GM10266 (cell line): ENCODE data around the gene PPP2R3B.
"Not testable (repeated sequence)": the region's sequence is repeated elsewhere in the genome, so short reads cannot be mapped to it uniquely, and the experiment has no call there.

Experiments
- DNase-seq: peaks from one replicate; pipeline ENCODE4 v3.0.0; 2012; ENCODE audit errors: extremely low spot score
- TF ChIP-seq, protein P1 (sequence below): IDR thresholded peaks from 2 replicates; pipeline ENCODE4 v1.5.1; 2012; ENCODE audit warnings: mild to moderate bottlenecking, low read depth; ENCODE audit not compliant: control insufficient read depth, insufficient read depth; ENCODE audit errors: missing control alignments

The PPP2R3B gene

DNA sequence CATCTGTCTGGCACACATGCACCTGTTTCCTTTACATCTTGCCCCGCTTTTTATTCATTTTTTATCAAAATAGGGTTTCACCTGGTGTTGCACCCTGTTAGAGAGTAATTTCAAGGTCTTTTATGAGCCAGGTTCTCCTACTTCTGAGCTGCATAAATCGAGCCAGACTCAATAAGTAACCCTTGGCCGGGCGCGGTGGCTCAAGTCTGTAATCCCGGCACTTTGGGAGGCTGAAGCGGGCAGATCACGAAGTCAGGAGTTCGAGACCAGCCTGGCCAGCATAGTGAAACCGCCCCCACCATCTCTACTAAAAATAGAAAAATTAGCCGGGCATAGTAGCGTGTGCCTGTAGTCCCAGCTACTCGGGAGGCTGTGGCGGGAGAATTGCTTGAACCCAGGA lies 1.0 kb upstream of the PPP2R3B start:
- DNase-seq = no peak

DNA sequence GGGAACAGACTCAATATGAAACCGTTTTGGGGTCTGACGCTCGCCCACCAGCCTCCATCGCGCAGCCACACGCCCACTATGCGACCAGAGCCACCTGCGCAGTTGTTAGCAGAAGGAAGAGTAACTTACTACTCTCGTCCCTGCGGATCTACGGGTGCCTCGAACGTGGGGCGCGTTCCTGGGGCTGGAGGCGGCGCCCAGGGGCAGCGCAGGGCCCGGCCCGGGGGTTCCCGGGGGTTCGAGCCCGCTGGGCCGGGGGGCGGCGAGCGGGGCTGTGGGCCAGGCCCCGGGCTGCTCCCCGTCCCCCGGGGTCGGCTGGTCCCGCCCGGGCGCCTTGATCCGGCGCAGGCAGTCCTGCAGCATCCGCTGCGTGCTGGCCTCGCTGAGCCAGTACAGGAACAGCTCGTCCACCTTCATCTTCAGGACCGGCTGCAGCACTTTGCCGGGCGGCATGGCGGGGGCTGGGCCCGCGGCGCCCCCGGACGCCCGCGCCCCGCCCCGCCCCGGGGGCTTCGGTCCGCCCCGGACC lies 404 bp downstream of the PPP2R3B start:
- TF ChIP-seq, protein P1, sequence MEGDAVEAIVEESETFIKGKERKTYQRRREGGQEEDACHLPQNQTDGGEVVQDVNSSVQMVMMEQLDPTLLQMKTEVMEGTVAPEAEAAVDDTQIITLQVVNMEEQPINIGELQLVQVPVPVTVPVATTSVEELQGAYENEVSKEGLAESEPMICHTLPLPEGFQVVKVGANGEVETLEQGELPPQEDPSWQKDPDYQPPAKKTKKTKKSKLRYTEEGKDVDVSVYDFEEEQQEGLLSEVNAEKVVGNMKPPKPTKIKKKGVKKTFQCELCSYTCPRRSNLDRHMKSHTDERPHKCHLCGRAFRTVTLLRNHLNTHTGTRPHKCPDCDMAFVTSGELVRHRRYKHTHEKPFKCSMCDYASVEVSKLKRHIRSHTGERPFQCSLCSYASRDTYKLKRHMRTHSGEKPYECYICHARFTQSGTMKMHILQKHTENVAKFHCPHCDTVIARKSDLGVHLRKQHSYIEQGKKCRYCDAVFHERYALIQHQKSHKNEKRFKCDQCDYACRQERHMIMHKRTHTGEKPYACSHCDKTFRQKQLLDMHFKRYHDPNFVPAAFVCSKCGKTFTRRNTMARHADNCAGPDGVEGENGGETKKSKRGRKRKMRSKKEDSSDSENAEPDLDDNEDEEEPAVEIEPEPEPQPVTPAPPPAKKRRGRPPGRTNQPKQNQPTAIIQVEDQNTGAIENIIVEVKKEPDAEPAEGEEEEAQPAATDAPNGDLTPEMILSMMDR = no peak
- DNase-seq = no peak

More for the DNA sequence above, 1.0 kb upstream of the PPP2R3B start:
- TF ChIP-seq, protein P1 = no peak

DNA sequence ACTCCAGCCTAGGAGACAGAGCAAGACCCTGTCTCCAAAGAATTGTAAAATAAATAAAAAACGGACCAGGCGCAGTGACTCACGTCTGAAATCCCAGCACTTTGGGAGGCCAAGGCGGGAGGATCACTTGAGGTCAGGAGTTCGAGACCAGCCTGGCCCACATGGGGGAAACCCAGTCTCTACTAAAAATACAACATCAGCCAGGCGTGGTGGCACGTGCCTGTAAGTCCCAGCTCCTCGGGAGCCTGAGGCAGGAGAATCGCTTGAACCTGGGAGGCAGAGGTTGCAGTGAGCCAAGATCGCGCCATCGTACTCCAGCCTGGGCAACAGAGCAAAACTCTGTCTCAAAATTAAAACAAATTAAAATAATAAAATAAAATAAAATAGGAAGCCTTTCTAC lies 971 bp downstream of the PPP2R3B start:
- not testable (repeated sequence) for DNase-seq

DNA sequence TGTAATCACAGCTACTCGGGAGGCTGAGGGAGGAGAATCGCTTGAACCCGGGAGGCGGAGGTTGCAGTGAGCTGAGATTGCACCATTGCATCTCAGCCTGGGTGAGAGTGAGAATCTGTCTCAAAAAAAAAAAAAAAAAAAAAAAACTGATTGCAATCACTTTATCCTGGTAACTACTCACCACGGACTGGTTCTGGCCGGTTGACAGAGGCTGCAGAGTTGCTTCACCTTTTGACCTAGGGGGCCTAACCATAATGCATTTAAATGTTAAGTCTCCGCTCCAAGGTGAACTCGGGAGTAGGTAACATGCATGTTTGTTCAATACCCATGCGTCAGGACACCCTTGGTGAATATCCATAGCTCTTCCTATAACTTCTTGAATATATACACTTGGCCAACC lies 1.8 kb downstream of the PPP2R3B start:
- TF ChIP-seq, protein P1 = no peak
- DNase-seq = no peak

DNA sequence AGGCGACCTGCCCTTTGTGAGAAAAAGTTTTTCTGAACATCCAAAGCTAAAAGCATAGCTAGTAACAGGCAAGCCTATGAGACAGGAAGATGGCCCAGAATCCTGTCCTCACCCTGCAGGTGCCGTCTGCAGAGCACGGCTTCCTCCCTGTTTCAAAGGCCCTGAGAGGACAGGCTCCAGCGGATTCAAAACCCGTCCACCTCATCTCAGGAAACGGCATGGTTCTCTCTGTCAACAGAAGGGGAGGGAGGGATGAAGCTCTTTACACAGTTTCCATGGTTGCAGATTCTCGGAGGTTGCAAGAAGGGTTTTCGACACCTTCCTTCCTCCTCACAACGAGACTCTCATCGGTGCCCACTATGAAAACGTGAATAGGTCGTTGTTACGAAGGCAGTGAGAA lies 8.3 kb downstream of the PPP2R3B start:
- DNase-seq = no peak
- TF ChIP-seq, protein P1 = no peak

DNA sequence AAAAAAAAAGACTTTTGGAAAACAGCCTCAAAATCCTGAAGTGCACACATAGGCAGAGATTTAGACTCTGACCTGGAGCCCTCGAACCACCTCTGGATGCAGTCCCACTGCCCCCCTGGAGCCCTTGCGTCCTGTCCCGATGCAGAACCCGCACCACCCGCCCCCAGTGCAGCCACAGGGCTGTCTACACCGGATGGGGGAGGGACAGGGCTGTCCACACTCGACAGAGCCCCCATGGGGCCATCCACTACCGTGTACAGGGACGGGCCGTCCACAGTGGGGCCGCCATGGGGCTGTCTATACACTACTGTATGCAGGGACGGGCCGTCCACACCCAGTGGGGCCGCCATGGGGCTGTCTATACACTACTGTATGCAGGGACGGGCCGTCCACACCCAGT lies 10.5 kb downstream of the PPP2R3B start:
- DNase-seq = not testable (repeated sequence)

DNA sequence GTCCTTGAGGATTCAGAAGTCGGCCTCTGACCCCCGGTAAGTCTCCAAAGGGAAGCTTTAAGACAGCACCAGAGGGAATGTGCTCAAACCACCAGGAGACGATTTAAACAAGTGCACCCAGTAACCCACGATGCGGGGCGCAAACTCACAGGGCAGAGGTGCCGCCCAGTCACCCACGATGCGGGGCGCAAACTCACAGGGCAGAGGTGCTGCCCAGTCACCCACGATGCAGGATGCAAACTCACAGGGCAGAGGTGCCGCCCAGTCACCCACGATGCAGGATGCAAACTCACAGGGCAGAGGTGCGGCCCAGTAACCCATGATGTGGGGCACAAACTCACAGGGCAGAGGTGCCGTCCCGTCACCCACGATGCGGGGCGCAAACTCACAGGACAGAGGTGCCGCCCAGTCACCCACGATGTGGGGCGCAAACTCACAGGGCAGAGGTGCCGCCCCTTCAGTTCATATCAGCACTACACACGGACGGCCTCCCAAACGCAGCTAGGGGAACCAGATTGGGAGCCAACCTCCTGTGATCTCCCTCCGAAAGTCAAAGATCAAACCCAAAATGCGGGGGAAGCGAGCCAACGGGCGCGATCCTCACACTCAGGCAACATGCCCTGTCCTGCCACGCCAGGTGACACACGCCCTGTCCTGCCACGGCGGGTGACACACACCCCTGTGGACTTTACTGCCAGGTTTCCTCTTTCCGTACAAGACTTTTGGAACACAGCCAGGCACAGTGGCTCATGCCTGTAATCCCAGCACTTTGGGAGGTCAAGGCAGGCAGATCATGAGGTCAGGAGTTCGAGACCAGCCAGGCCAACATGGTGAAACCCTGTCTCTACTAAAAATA lies 11.3 kb downstream of the PPP2R3B start:
- TF ChIP-seq, protein P1 = no peak
- no peak for DNase-seq

DNA sequence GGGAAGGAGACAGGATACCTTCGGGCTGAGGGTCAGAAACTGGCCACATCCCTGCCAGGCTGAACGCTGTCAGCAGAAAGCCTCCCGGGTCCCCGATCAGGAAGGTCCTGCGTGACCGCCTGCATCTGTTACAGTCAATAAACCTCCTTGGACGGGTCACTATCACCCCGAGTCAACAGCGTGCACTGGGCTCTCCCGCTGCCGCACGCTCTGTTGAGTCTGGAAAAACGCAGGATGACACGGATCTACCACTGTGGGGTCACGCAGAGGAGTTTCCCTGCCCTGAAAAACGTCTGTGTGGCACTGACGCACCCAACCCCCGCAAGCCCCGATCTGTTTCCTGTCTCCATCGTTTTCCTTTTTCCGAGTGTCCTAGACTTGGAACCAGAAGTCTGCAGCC lies 12.1 kb downstream of the PPP2R3B start:
- TF ChIP-seq, protein P1 = no peak
- peak; percentile 29 for DNase-seq
